Measurements from ENCODE around the gene RETREG1. TPM values are rescaled to one million over a fixed set of nuclear protein-coding genes. Genes with fewer than 3 reads are reported as not detected.
A peak's percentile ranks its signal among the peaks of the same experiment; 100 is the strongest.

RETREG1 gene
- total and polyA plus RNA-seq, 2 experiments from 2014 or later: 2.3 to 3.6 TPM

- DNase-seq (ENCODE audit: low spot score): no peak
- H3K36me3 Mint-ChIP-seq (ENCODE audit: low read depth): peaks cover 36% of the 10 kb centered on the region
- H3K36me3 ChIP-seq (ENCODE audit: insufficient read depth): peaks cover 23% of the 10 kb centered on the region
- H3K27ac Mint-ChIP-seq: no peak overlapping the region
- no peaks in the 10 kb centered on the region; the same call in 2 of the 3 replicates for H3K9me3 Mint-ChIP-seq
- peaks cover 5% of the 10 kb centered on the region for H4K20me1 ChIP-seq (replicated peaks; ENCODE audit: insufficient read depth)
- peaks cover 25% of the 10 kb centered on the region for H3K4me1 Mint-ChIP-seq
- peaks cover 46% of the 10 kb centered on the region for H3K79me2 ChIP-seq (replicated peaks; ENCODE audit: insufficient read depth)
- peaks cover 26% of the 10 kb centered on the region for H3K4me1 ChIP-seq (ENCODE audit: insufficient read depth)
- no peaks in the 10 kb centered on the region for H3K27me3 ChIP-seq (ENCODE audit: insufficient read depth)
- TF ChIP-seq REST (IDR thresholded peaks at IDR 0.05; ENCODE audit: unreplicated experiment): no peak
- no peak for TF ChIP-seq EZH2phosphoT487 (IDR thresholded peaks at IDR 0.05; ENCODE audit: unreplicated experiment)
- no peak for TF ChIP-seq ZNF331 (CRISPR knock-in tag; IDR thresholded peaks at IDR 0.05; ENCODE audit: low read depth)
- TF ChIP-seq STAT1 (IDR thresholded peaks at IDR 0.05; ENCODE audit: unreplicated experiment): no peak
- TF ChIP-seq ZNF114 (CRISPR knock-in tag; IDR thresholded peaks at IDR 0.05): no peak
- TF ChIP-seq ETS1 (IDR thresholded peaks at IDR 0.05): no peak
- TF ChIP-seq NANOG (IDR thresholded peaks at IDR 0.05; ENCODE audit: borderline replicate concordance): no peak
- no peak for TF ChIP-seq POLR2AphosphoS5 (IDR thresholded peaks at IDR 0.05; ENCODE audit: low read depth)
- no peak for TF ChIP-seq EZH2 (IDR thresholded peaks at IDR 0.05; ENCODE audit: low read depth, unreplicated experiment)
- TF ChIP-seq ZNF462 (CRISPR knock-in tag; IDR thresholded peaks at IDR 0.05): no peak
- no peak for TF ChIP-seq CTCF (conservative IDR thresholded peaks at IDR 0.05; ENCODE audit: low read depth in 2 of 2)
- TF ChIP-seq JUNB (IDR thresholded peaks at IDR 0.05; ENCODE audit: unreplicated experiment): no peak
- no peak for TF ChIP-seq CREB1 (CRISPR knock-in tag; IDR thresholded peaks at IDR 0.05; ENCODE audit: low read depth)
- H3K27ac ChIP-seq (ENCODE audit: low read depth): no peak overlapping the region
- H3K27me3 Mint-ChIP-seq (ENCODE audit: insufficient read depth, low read depth, poor library complexity): peaks cover 13% of the 10 kb centered on the region
- peak overlapping the region; percentile 98 for H3K4me2 ChIP-seq
- ATAC-seq: no peak
- no peak overlapping the region for H2AFZ ChIP-seq
- peak overlapping the region; percentile 97 for H3K4me3 ChIP-seq
- no peaks in the 10 kb centered on the region for H3K9me2 ChIP-seq (ENCODE audit: insufficient read depth)
- H3F3A ChIP-seq (replicated peaks; ENCODE audit: low read depth): no peaks in the 10 kb centered on the region
- H3K4me3 Mint-ChIP-seq: peak overlapping the region; percentile 99
Measured at GRCh38 chr5:16464231-16464630, 152.6 kb downstream of the RETREG1 start.

All from GM23338 (cell line).